ENCODE results near the gene MAGEA9B.
"Not testable (repeated sequence)": the region's sequence is repeated elsewhere in the genome, so short reads cannot be mapped to it uniquely, and the experiment has no call there.

The MAGEA9B gene

GRCh38 chrX:149532868-149533267 lies 54.4 kb downstream of the MAGEA9B start:
- not testable (repeated sequence) for ATAC-seq

All from SK-N-SH treated with all-trans-retinoic acid at 6 μM for 48 hours (cell line).